Measurements from ENCODE around the gene NRGN. TPM values are rescaled to one million over a fixed set of nuclear protein-coding genes. Genes with fewer than 3 reads are reported as not detected.

Gene NRGN
- total and polyA plus RNA-seq, 2 of the 8 experiments (the other 6 are each of a cell fraction or from before 2014, with no cell fraction given): 0.60 to 1.0 TPM

DNA sequence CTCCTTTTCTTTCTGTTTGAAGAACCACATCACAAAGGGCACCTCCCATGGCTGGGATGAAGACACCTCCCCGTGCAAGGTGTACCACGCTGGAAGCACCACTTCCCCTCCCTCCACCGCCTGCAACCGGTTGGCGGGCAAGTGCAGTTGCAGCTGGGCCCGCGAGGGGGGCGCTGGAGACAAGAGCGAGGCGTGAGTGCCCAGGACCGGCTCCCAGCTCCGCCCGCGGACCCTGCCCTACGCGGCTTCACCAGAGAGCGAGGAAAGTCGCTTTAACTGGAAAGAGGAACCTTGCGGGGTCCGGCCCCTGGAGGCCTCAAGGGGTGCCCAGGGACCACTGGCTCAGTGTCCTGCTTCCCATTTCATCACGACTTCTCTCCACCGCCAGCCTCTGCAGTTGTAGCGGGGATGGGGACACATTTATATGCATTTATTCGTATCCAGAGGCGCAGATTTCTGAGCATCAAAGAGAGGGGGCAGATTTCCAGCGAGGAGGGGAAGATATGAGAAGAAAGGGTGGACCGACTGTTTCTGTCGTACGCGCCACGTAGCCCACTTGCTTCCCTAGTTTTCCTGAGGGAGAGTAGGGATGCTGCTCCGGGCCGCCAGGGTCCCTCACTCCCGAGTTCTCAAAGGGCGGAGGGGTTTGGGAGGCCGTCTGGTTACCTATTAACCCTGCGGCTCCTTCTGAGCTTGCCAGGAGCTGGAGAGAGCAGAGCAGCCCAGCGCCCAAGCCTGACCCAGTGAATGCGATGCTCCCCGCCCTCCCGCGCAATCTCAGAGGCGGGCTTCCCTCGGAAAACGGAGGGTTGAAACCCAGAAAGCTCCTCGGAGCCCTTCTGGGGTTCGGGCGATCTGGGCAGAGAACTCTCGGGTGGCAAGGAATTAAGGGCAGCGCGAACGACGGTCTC, 18.9 kb downstream of the NRGN start:
- H3K79me1 ChIP-seq (ENCODE audit: low read depth, low read length): no peaks in the 10 kb centered on the region
- peak overlapping the region; percentile 68; the same call in 1 of the 2 replicates for H2BK12ac ChIP-seq (ENCODE audit: low read depth, low read length)
- H2AK5ac ChIP-seq (ENCODE audit: low read depth, low read length): no peak overlapping the region
- peaks cover 0 to 3% (median 0%) of the 10 kb centered on the region in 4 experiments; a peak in 1 of 8 replicates for H3K36me3 ChIP-seq (ENCODE audit: control insufficient read depth in 2 of 4, insufficient read depth in 4 of 4, low read length in 3 of 4)
- H2BK5ac ChIP-seq (ENCODE audit: low read depth, low read length): no peak overlapping the region
- peaks cover 20 to 34% of the 10 kb centered on the region in 2 experiments for H4K20me1 ChIP-seq (replicated peaks in 1 of 2; ENCODE audit: control insufficient read depth in 1 of 2, insufficient read depth in 2 of 2, low read length in 2 of 2)
- H3K27me3 ChIP-seq (replicated peaks in 1 of 4; ENCODE audit: control insufficient read depth in 3 of 4, extremely low read depth in 1 of 4, insufficient read depth in 3 of 4, low read length in 3 of 4): peaks cover 76 to 98% (median 90%) of the 10 kb centered on the region in 4 experiments
- no peak overlapping the region for H4K5ac ChIP-seq (ENCODE audit: insufficient read length, low read depth, low read length)
- WGBS, 2 experiments (ENCODE audit: extremely low coverage in 1 of 2, insufficient coverage in 1 of 2, insufficient read length in 1 of 2, insufficient replicate concordance in 2 of 2, low coverage in 1 of 2, low lambda C conversion rate in 2 of 2, missing lambda C conversion rate in 1 of 2): 3% methylated on average over 45 of the region's 53 CpGs; no CpG with 5 or more reads in 1 of the 2 experiments
- peak overlapping the region; percentile 80 to 81 for H3K4me2 ChIP-seq (ENCODE audit: insufficient read depth in 1 of 2, low read depth in 2 of 2, low read length in 2 of 2)
- ChIA-PET POLR2A (ENCODE audit: partially characterized antibody) (interaction anchor here (0.8 to 1.5 kb wide), 7 partner anchors 11 to 88 kb away, joined by 3 to 9 read pairs (median 3); partner anchors contain the start of gene MSANTD2), CTCF (ENCODE audit: partially characterized antibody) (interaction anchor here (0.7 to 28.0 kb wide), 20 partner anchors 11 to 125 kb away, joined by 3 to 382 read pairs (median 4); partner anchors contain the start of genes NRGN and ROBO3)
- H3K9ac ChIP-seq (replicated peaks in 1 of 4; ENCODE audit: extremely low read depth in 1 of 4, low read depth in 3 of 4, low read length in 3 of 4): no peak overlapping the region
- no peak overlapping the region for H3K23ac ChIP-seq (ENCODE audit: insufficient read length)
- no peak overlapping the region for H2BK120ac ChIP-seq (replicated peaks; ENCODE audit: low read depth, low read length)
- no peak overlapping the region for H2BK20ac ChIP-seq (ENCODE audit: low read length)
- FAIRE-seq (peak; percentile 39), DNase-seq (ENCODE audit: low read depth in 1 of 2, low spot score in 2 of 2) (peak; percentile 70 to 90)
- H3K18ac ChIP-seq (ENCODE audit: extremely low read depth, low read length): no peak overlapping the region
- H3K4me1 ChIP-seq (replicated peaks in 1 of 4; ENCODE audit: control insufficient read depth in 3 of 4, insufficient read depth in 4 of 4, low read length in 3 of 4): peaks cover 6 to 43% (median 27%) of the 10 kb centered on the region in 4 experiments
- H3K4ac ChIP-seq (replicated peaks; ENCODE audit: insufficient read length, low read depth, low read length): no peak overlapping the region
- H4K91ac ChIP-seq (replicated peaks; ENCODE audit: insufficient read length, low read length): no peak overlapping the region
- no peak overlapping the region for H3K27ac ChIP-seq (ENCODE audit: low read depth, low read length)
- peaks cover 17% of the 10 kb centered on the region; the same call in 1 of the 2 replicates for H3K23me2 ChIP-seq (ENCODE audit: low read depth, low read length)
- no peaks in the 10 kb centered on the region for H3K9me3 ChIP-seq (ENCODE audit: insufficient read depth in 2 of 2, low read depth in 1 of 2, low read length in 1 of 2)
- no peaks in the 10 kb centered on the region for H3K79me2 ChIP-seq (ENCODE audit: control insufficient read depth in 1 of 2, insufficient read depth in 2 of 2, low read length in 2 of 2)
- no peak overlapping the region for H3K56ac ChIP-seq (replicated peaks; ENCODE audit: insufficient read length, low read depth, low read length)
- no peak overlapping the region for H4K8ac ChIP-seq (ENCODE audit: extremely low read depth, insufficient read depth, low read length)
- H2AFZ ChIP-seq (ENCODE audit: low read length): no peak overlapping the region; the same call in 1 of the 2 replicates
- peak overlapping the region; percentile 18 to 58 (median 34); a peak in 7 of 8 replicates for H3K4me3 ChIP-seq (ENCODE audit: extremely low read depth in 1 of 4, insufficient read depth in 2 of 4, low read depth in 3 of 4, low read length in 4 of 4)
- no peak overlapping the region for H3K14ac ChIP-seq (ENCODE audit: insufficient read length)
- no peak overlapping the region for H2BK15ac ChIP-seq (ENCODE audit: low read length)
- TF ChIP-seq CHD2 (IDR thresholded peaks at IDR 0.05; ENCODE audit: low read length): peak; percentile 37; the same call in 1 of the 2 replicates
- TF ChIP-seq CBX8 (IDR thresholded peaks at IDR 0.05; ENCODE audit: borderline replicate concordance, low read depth, low read length): 0 out of 2 replicates have a peak, but pooled peaks have one; percentile 22
- TF ChIP-seq BCL11A (IDR thresholded peaks at IDR 0.05; ENCODE audit: low read depth in 2 of 2, low read length in 2 of 2): no peak
- TF ChIP-seq JUND (IDR thresholded peaks at IDR 0.05; ENCODE audit: low read length): 0 out of 2 replicates have a peak, but pooled peaks have one; percentile 17
- TF ChIP-seq, protein P1, sequence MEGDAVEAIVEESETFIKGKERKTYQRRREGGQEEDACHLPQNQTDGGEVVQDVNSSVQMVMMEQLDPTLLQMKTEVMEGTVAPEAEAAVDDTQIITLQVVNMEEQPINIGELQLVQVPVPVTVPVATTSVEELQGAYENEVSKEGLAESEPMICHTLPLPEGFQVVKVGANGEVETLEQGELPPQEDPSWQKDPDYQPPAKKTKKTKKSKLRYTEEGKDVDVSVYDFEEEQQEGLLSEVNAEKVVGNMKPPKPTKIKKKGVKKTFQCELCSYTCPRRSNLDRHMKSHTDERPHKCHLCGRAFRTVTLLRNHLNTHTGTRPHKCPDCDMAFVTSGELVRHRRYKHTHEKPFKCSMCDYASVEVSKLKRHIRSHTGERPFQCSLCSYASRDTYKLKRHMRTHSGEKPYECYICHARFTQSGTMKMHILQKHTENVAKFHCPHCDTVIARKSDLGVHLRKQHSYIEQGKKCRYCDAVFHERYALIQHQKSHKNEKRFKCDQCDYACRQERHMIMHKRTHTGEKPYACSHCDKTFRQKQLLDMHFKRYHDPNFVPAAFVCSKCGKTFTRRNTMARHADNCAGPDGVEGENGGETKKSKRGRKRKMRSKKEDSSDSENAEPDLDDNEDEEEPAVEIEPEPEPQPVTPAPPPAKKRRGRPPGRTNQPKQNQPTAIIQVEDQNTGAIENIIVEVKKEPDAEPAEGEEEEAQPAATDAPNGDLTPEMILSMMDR (IDR thresholded peaks at IDR 0.05; ENCODE audit: control extremely low read depth in 1 of 3, insufficient read depth in 1 of 3, low read depth in 1 of 3, low read length in 3 of 3): peak; percentile 74 to 88 (median 86)
- TF ChIP-seq KDM4A (IDR thresholded peaks at IDR 0.05; ENCODE audit: low read depth, low read length, severe bottlenecking): peak; percentile 13
- TF ChIP-seq, protein P2, sequence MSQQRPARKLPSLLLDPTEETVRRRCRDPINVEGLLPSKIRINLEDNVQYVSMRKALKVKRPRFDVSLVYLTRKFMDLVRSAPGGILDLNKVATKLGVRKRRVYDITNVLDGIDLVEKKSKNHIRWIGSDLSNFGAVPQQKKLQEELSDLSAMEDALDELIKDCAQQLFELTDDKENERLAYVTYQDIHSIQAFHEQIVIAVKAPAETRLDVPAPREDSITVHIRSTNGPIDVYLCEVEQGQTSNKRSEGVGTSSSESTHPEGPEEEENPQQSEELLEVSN (IDR thresholded peaks at IDR 0.05): peak; percentile 82
